Measurements from ENCODE around the gene RENBP.

RENBP gene

DNA sequence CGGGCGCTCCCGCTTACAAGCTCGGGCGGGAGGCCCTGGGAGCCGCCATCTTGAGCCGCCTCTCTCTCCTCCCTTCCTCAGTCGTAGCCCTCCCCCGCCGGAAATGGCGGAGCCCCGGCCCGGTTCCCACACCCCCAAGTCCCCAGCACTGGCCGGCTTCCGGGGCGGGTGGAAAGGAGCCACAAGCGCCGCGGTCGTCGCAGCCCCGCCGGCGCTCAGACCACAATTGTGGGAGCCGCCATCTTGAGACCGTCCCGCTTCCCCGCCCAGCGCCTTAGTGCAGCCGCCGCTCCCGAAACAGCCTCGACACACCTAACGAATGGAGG, 26.6 kb upstream of the RENBP start:
- peak; percentile 86 to 95 (median 94) for DNase-seq
- H3K9me3 ChIP-seq (ENCODE audit: control extremely low read depth in 1 of 5, control insufficient read depth in 4 of 5, insufficient read depth in 2 of 5, low read depth in 1 of 5, low read length in 4 of 5): no peaks in the 10 kb centered on the region
- POLR2A ChIA-PET: interaction anchor here (0.6 to 2.2 kb wide), 5 partner anchors 31 to 526 kb away, joined by 4 to 11 read pairs (median 4); partner anchors contain the start of genes ARHGAP4 and RPL10
- 19% methylated on average over 19 of the region's 34 CpGs for WGBS (ENCODE audit: insufficient coverage)
- H3K4me3 ChIP-seq (ENCODE audit: control insufficient read depth in 1 of 7, extremely low read depth in 1 of 7, insufficient read depth in 4 of 7, low read depth in 2 of 7, low read length in 6 of 7): peak overlapping the region; percentile 80 to 97 (median 93)
- peaks cover 0 to 17% (median 3%) of the 10 kb centered on the region in 4 experiments for H3K36me3 ChIP-seq (ENCODE audit: control insufficient read depth in 4 of 4, insufficient read depth in 4 of 4, low read length in 3 of 4)
- H3K27me3 ChIP-seq (replicated peaks in 2 of 5; ENCODE audit: control insufficient read depth in 4 of 5, insufficient read depth in 5 of 5, low read length in 4 of 5): peaks cover 0 to 26% (median 0%) of the 10 kb centered on the region in 5 experiments
- peaks cover 13 to 59% (median 56%) of the 10 kb centered on the region in 4 experiments for H3K4me1 ChIP-seq (ENCODE audit: control extremely low read depth in 1 of 4, control insufficient read depth in 4 of 4, insufficient read depth in 4 of 4, low read length in 3 of 4)
- peak overlapping the region; percentile 98 to 99 for H3K27ac ChIP-seq (ENCODE audit: insufficient read depth in 1 of 2, low read depth in 1 of 2, low read length in 2 of 2, poor library complexity in 1 of 2, severe bottlenecking in 2 of 2)
- CTCF ChIA-PET: interaction anchor here (1.0 to 4.2 kb wide), 2 partner anchors 21 to 46 kb away, joined by 3 to 17 read pairs; partner anchors contain the start of gene ARHGAP4

DNA sequence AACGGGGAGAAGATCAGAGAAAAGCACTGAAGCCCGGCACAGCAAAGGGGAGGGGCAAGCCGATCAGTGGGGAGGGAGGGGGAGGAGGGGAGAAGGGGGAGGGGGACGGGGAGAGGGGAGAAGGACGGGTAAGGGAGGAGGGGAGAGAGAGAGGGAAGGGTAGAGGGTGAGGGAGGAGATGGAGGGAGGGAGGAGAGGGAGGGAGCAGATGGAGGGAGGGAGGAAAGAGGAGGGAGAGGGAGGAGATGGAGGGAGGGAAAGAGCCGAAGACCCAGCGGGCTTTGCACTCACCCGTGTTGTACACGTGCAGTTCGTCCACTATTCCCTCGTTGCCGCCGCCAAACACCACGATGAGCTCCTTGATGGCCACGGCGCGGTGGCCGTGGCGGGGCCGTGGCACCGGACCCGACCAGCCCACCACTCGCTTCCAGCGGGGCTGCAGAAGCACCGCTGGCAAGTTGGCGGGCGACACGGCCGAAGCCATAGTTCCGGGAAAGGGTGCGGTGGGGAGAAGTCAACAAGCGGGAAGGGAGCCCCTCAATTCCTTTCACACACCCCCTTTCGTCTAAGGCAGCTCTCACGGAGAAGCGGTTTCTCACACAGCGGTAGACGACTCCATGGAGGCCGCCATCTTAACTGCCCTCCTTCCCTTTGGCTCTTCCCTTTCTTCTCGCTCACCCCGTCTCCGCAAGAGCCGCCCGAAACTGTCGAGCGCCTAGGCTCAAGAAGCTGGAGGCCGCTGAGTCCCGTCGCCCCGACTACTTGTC, 26.1 kb upstream of the RENBP start:
- DNase-seq: peak in 2 of 3 donors; percentile 69 to 73
- Histone ChIP-seq H3K9me3 (ENCODE audit: control extremely low read depth in 1 of 5, control insufficient read depth in 4 of 5, insufficient read depth in 2 of 5, low read depth in 1 of 5, low read length in 4 of 5) (no peaks in the 10 kb centered on the region), H3K4me1 (ENCODE audit: control extremely low read depth in 1 of 4, control insufficient read depth in 4 of 4, insufficient read depth in 4 of 4, low read length in 3 of 4) (peaks cover 13 to 65% (median 60%) of the 10 kb centered on the region in 4 experiments), H3K27ac (ENCODE audit: insufficient read depth in 1 of 2, low read depth in 1 of 2, low read length in 2 of 2, poor library complexity in 1 of 2, severe bottlenecking in 2 of 2) (peak overlapping the region; percentile 98 to 99), H3K4me3 (ENCODE audit: control insufficient read depth in 1 of 7, extremely low read depth in 1 of 7, insufficient read depth in 4 of 7, low read depth in 2 of 7, low read length in 6 of 7) (peak overlapping the region; percentile 80 to 97 (median 93)), H3K27me3 (replicated peaks in 2 of 5; ENCODE audit: control insufficient read depth in 4 of 5, insufficient read depth in 5 of 5, low read length in 4 of 5) (peaks cover 0 to 27% (median 0%) of the 10 kb centered on the region in 5 experiments), H3K36me3 (ENCODE audit: control insufficient read depth in 4 of 4, insufficient read depth in 4 of 4, low read length in 3 of 4) (peaks cover 0 to 17% (median 3%) of the 10 kb centered on the region in 4 experiments)
- WGBS (ENCODE audit: insufficient coverage): 17% methylated on average over 43 of the region's 49 CpGs
- CTCF ChIA-PET: interaction anchor here (1.0 to 4.2 kb wide), 4 partner anchors 21 to 48 kb away, joined by 3 to 17 read pairs (median 8); partner anchors contain the start of gene ARHGAP4
- POLR2A ChIA-PET: interaction anchor here (0.6 to 2.2 kb wide), 4 partner anchors 32 to 527 kb away, joined by 4 to 11 read pairs (median 6); partner anchors contain the start of genes ARHGAP4 and RPL10

- H3K36me3 ChIP-seq (ENCODE audit: control insufficient read depth in 4 of 4, insufficient read depth in 4 of 4, low read length in 3 of 4): peaks cover 0 to 22% (median 3%) of the 10 kb centered on the region in 4 experiments
- H3K4me1 ChIP-seq (ENCODE audit: control extremely low read depth in 1 of 4, control insufficient read depth in 4 of 4, insufficient read depth in 4 of 4, low read length in 3 of 4): peaks cover 13 to 70% (median 61%) of the 10 kb centered on the region in 4 experiments
- CTCF ChIA-PET: interaction anchor here (1.0 to 4.2 kb wide), 6 partner anchors 19 to 49 kb away, joined by 3 to 19 read pairs (median 8); partner anchors contain the start of gene ARHGAP4
- no peaks in the 10 kb centered on the region for H3K9me3 ChIP-seq (ENCODE audit: control extremely low read depth in 1 of 5, control insufficient read depth in 4 of 5, insufficient read depth in 2 of 5, low read depth in 1 of 5, low read length in 4 of 5)
- H3K27ac ChIP-seq (ENCODE audit: insufficient read depth in 1 of 2, low read depth in 1 of 2, low read length in 2 of 2, poor library complexity in 1 of 2, severe bottlenecking in 2 of 2): peak overlapping the region in 1 of 2 experiments; percentile 99
- DNase-seq: no peak
- peak overlapping the region; percentile 38 to 97 (median 89) for H3K4me3 ChIP-seq (ENCODE audit: control insufficient read depth in 1 of 7, extremely low read depth in 1 of 7, insufficient read depth in 4 of 7, low read depth in 2 of 7, low read length in 6 of 7)
- WGBS (ENCODE audit: insufficient coverage): 8% methylated on average over 8 of the region's 26 CpGs
- peaks cover 0 to 27% (median 0%) of the 10 kb centered on the region in 5 experiments for H3K27me3 ChIP-seq (replicated peaks in 2 of 5; ENCODE audit: control insufficient read depth in 4 of 5, insufficient read depth in 5 of 5, low read length in 4 of 5)
- POLR2A ChIA-PET: interaction anchor here (2.2 kb wide), 1 partner anchor 32 kb away, joined by 7 read pairs; no protein-coding TSS in a partner anchor
Measured at GRCh38 chrX:153969904-153970356, 25.5 kb upstream of the RENBP start.

DNA sequence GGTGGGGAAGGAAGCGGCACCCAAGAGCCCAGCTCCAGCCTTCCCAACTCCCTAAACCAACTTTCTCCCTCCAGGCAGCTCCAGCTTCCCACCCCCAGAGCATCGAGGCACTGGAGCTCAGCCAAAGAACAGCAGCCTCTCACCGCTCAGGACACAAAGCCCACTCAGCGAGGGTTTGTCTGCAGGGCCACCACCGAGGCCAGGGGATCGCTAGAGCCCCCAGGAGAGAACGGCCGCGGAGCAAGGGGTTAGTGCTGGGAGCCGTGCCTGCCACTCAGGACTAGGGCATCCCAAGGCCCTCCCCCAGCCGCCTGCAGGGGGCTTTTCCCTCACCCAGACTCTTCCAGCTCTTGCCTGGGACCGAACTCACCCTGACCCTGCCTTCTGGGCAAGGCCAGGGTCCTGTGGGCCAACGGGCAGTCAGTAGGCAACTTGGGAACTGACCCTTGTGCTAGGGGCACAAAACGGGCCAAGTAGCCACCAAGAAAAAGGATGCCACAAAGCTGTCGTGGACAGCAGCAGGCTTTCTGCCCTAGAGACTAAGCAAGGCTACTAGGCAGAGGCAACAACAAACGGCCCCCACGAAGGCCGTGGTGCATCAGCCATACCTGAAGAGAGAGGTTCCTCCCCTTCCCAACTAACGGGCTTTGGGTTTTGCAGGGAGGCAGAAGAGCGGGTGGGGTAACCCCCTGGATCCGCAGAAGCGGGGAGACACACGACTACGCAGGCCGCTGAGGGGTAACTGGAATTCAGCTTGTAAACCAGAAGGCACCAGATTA, 24.9 kb upstream of the RENBP start:
- Histone ChIP-seq H3K4me1 (ENCODE audit: control extremely low read depth in 1 of 4, control insufficient read depth in 4 of 4, insufficient read depth in 4 of 4, low read length in 3 of 4) (peaks cover 13 to 65% (median 56%) of the 10 kb centered on the region in 4 experiments), H3K4me3 (ENCODE audit: control insufficient read depth in 1 of 7, extremely low read depth in 1 of 7, insufficient read depth in 4 of 7, low read depth in 2 of 7, low read length in 6 of 7) (peak overlapping the region; percentile 38 to 97 (median 86)), H3K9me3 (ENCODE audit: control extremely low read depth in 1 of 5, control insufficient read depth in 4 of 5, insufficient read depth in 2 of 5, low read depth in 1 of 5, low read length in 4 of 5) (no peaks in the 10 kb centered on the region), H3K36me3 (ENCODE audit: control insufficient read depth in 4 of 4, insufficient read depth in 4 of 4, low read length in 3 of 4) (peaks cover under 1 to 26% (median 3%) of the 10 kb centered on the region in 4 experiments), H3K27me3 (replicated peaks in 2 of 5; ENCODE audit: control insufficient read depth in 4 of 5, insufficient read depth in 5 of 5, low read length in 4 of 5) (peaks cover 0 to 28% (median 0%) of the 10 kb centered on the region in 5 experiments), H3K27ac (ENCODE audit: insufficient read depth in 1 of 2, low read depth in 1 of 2, low read length in 2 of 2, poor library complexity in 1 of 2, severe bottlenecking in 2 of 2) (peak overlapping the region in 1 of 2 experiments; percentile 99)
- ChIA-PET CTCF (interaction anchor here (1.0 to 4.2 kb wide), 11 partner anchors 11 to 50 kb away, joined by 3 to 19 read pairs (median 5); partner anchors contain the start of gene ARHGAP4), POLR2A (interaction anchor here (0.7 to 1.0 kb wide), 2 partner anchors 41 to 51 kb away, joined by 3 read pairs; no protein-coding TSS in a partner anchor)
- DNase-seq: no peak
- 51% methylated on average over 14 of the region's 25 CpGs for WGBS (ENCODE audit: insufficient coverage)

DNA sequence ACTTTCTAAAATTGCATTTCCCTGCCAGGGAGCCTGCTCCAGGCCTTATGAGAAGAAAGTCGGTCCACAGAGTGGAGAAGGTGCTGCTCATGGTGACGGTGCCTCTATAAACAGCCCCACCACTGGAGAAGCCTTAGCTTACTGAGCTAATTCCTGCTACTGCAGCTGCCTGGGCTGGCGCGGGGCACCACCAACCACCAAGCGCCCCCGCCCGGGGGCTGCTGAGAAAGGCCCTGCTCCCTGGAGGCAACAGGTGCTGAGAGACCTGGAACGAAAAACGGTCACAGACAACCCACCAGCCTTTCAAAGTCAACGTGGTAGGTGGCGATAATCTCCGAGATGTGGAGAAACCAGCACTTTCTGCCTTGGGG, 24.3 kb upstream of the RENBP start:
- peak overlapping the region in 1 of 2 experiments; percentile 99 for H3K27ac ChIP-seq (ENCODE audit: insufficient read depth in 1 of 2, low read depth in 1 of 2, low read length in 2 of 2, poor library complexity in 1 of 2, severe bottlenecking in 2 of 2)
- POLR2A ChIA-PET: interaction anchor here (0.7 to 1.0 kb wide), 2 partner anchors 40 to 52 kb away, joined by 3 read pairs; no protein-coding TSS in a partner anchor
- CTCF ChIA-PET: interaction anchor here (1.0 to 4.2 kb wide), 13 partner anchors 12 to 62 kb away, joined by 3 to 19 read pairs (median 5); partner anchors contain the start of gene ARHGAP4
- H3K27me3 ChIP-seq (replicated peaks in 2 of 5; ENCODE audit: control insufficient read depth in 4 of 5, insufficient read depth in 5 of 5, low read length in 4 of 5): peaks cover 0 to 30% (median 0%) of the 10 kb centered on the region in 5 experiments
- peak overlapping the region; percentile 38 to 97 (median 86) for H3K4me3 ChIP-seq (ENCODE audit: control insufficient read depth in 1 of 7, extremely low read depth in 1 of 7, insufficient read depth in 4 of 7, low read depth in 2 of 7, low read length in 6 of 7)
- H3K4me1 ChIP-seq (ENCODE audit: control extremely low read depth in 1 of 4, control insufficient read depth in 4 of 4, insufficient read depth in 4 of 4, low read length in 3 of 4): peaks cover 13 to 59% (median 50%) of the 10 kb centered on the region in 4 experiments
- H3K36me3 ChIP-seq (ENCODE audit: control insufficient read depth in 4 of 4, insufficient read depth in 4 of 4, low read length in 3 of 4): peaks cover 4 to 32% (median 5%) of the 10 kb centered on the region in 4 experiments
- DNase-seq: peak in 2 of 3 donors; percentile 61 to 71
- H3K9me3 ChIP-seq (ENCODE audit: control extremely low read depth in 1 of 5, control insufficient read depth in 4 of 5, insufficient read depth in 2 of 5, low read depth in 1 of 5, low read length in 4 of 5): peaks cover 0 to 1% (median 0%) of the 10 kb centered on the region in 5 experiments
- WGBS (ENCODE audit: insufficient coverage): 44% methylated on average over 8 of the region's 12 CpGs

GRCh38 chrX:153968255-153968654, 23.8 kb upstream of the RENBP start:
- peak overlapping the region in 1 of 2 experiments; percentile 99 for H3K27ac ChIP-seq (ENCODE audit: insufficient read depth in 1 of 2, low read depth in 1 of 2, low read length in 2 of 2, poor library complexity in 1 of 2, severe bottlenecking in 2 of 2)
- peak overlapping the region in 4 of 7 experiments; percentile 31 to 97 (median 90) for H3K4me3 ChIP-seq (ENCODE audit: control insufficient read depth in 1 of 7, extremely low read depth in 1 of 7, insufficient read depth in 4 of 7, low read depth in 2 of 7, low read length in 6 of 7)
- peaks cover 0 to 30% (median 0%) of the 10 kb centered on the region in 5 experiments for H3K27me3 ChIP-seq (replicated peaks in 2 of 5; ENCODE audit: control insufficient read depth in 4 of 5, insufficient read depth in 5 of 5, low read length in 4 of 5)
- ChIA-PET POLR2A (interaction anchor here (1.0 kb wide), 1 partner anchor 40 kb away, joined by 3 read pairs; no protein-coding TSS in a partner anchor), CTCF (interaction anchor here (1.0 to 4.2 kb wide), 11 partner anchors 12 to 62 kb away, joined by 3 to 19 read pairs (median 6); partner anchors contain the start of gene ARHGAP4)
- WGBS (ENCODE audit: insufficient coverage): 61% methylated on average over 7 of the region's 9 CpGs
- peaks cover 13 to 55% (median 45%) of the 10 kb centered on the region in 4 experiments for H3K4me1 ChIP-seq (ENCODE audit: control extremely low read depth in 1 of 4, control insufficient read depth in 4 of 4, insufficient read depth in 4 of 4, low read length in 3 of 4)
- H3K9me3 ChIP-seq (ENCODE audit: control extremely low read depth in 1 of 5, control insufficient read depth in 4 of 5, insufficient read depth in 2 of 5, low read depth in 1 of 5, low read length in 4 of 5): peaks cover 0 to 2% (median 0%) of the 10 kb centered on the region in 5 experiments
- H3K36me3 ChIP-seq (ENCODE audit: control insufficient read depth in 4 of 4, insufficient read depth in 4 of 4, low read length in 3 of 4): peaks cover 4 to 37% (median 8%) of the 10 kb centered on the region in 4 experiments
- DNase-seq: no peak
